IMR-90 (cell line): ENCODE results near the gene ONECUT1. TPM values are rescaled to one million over a fixed set of nuclear protein-coding genes. Genes with fewer than 3 reads are reported as not detected.

Experiments
- polyA plus RNA-seq, 3 experiments: library from polyadenylated mRNA; depleted of rRNA; stranded (reverse); fragments of >200 nt; gene quantifications; 2 replicates each; pipeline ENCODE4 v1.2.3, GENCODE V29; 2012; ENCODE audit warnings: low replicate concordance in 1 of 3
- total RNA-seq: library from RNA; depleted of rRNA; stranded (reverse); fragments of >200 nt; gene quantifications from 2 replicates; pipeline ENCODE4 v1.2.3, GENCODE V29; 2012; rRNA removed

ONECUT1 gene
- total and polyA plus RNA-seq, 2 of the 4 experiments (the other 2 are of a cell fraction): not detected

Other genes with a start within 250 kb of the ONECUT1 start
- 65.2 and 118 TPM in 2 replicates for gene ARPP19, start 221.3 kb downstream of the ONECUT1 start, total RNA-seq
- 23.6 and 33.4 TPM in 2 replicates for gene ARPP19, start 221.3 kb downstream of the ONECUT1 start, polyA plus RNA-seq (2012; rRNA removed)
- gene ATOSA, start 110.9 kb downstream of the ONECUT1 start, total RNA-seq: 17.2 and 23.9 TPM in 2 replicates
- gene ATOSA, start 110.9 kb downstream of the ONECUT1 start, polyA plus RNA-seq (2012; rRNA removed): 9.4 and 13.2 TPM in 2 replicates